K562 (cell line): ENCODE measurements around the gene PTGER3. TPM values are rescaled to one million over a fixed set of nuclear protein-coding genes. Genes with fewer than 3 reads are reported as not detected.
A peak's percentile ranks its signal among the peaks of the same experiment; 100 is the strongest.

Experiments
- CBFB ChIP-seq: sonication (generic); formaldehyde crosslinking; IDR thresholded peaks from 2 replicates; pipeline ENCODE4 v1.4.0; 2020; ENCODE audit warnings: mild to moderate bottlenecking, missing genetic modification reagents
- CHD1 ChIP-seq: fragments of 200-600 bp; sonication (generic); IDR thresholded peaks from one replicate; pipeline ENCODE4 v1.6.1; 2012; ENCODE audit warnings: mild to moderate bottlenecking, moderate library complexity, low read length, inconsistent platforms
- CREB5 ChIP-seq: fragments of 250-450 bp; sonication (Bioruptor Pico); IDR thresholded peaks from 2 replicates; pipeline ENCODE4 v1.5.0; 2020; ENCODE audit warnings: mild to moderate bottlenecking
- E2F8 ChIP-seq: fragments of 450-650 bp; IDR thresholded peaks from 2 replicates; pipeline ENCODE4 v1.7.1; 2018; ENCODE audit warnings: mild to moderate bottlenecking, low read depth; ENCODE audit not compliant: partially characterized antibody
- MAX ChIP-seq: sonication (generic); formaldehyde crosslinking; IDR thresholded peaks from 2 replicates; pipeline ENCODE4 v1.9.0; 2022; ENCODE audit warnings: mild to moderate bottlenecking, missing genetic modification reagents
- NBN ChIP-seq: fragments of 450-650 bp; IDR thresholded peaks from 2 replicates; pipeline ENCODE4 v1.6.1; 2016; ENCODE audit warnings: low read depth, mild to moderate bottlenecking
- NFRKB ChIP-seq: fragments of 450-650 bp; IDR thresholded peaks from 2 replicates; pipeline ENCODE4 v1.6.1; 2016; ENCODE audit warnings: low read depth
- TFE3 ChIP-seq: fragments of 450-650 bp; formaldehyde crosslinking; IDR thresholded peaks from 2 replicates; pipeline ENCODE4 v1.4.0; 2020; ENCODE audit warnings: mild to moderate bottlenecking, mixed read lengths
- ZBTB1 ChIP-seq: sonication (generic); formaldehyde crosslinking; IDR thresholded peaks from 2 replicates; pipeline ENCODE4 v1.8.1; 2023; ENCODE audit warnings: missing genetic modification reagents, low read depth, mild to moderate bottlenecking, borderline replicate concordance
- ZFP30 ChIP-seq: fragments of 250-450 bp; sonication (Bioruptor Pico); IDR thresholded peaks from 2 replicates; pipeline ENCODE4 v1.8.0; 2022; ENCODE audit warnings: moderate library complexity, mild to moderate bottlenecking, inconsistent platforms, borderline replicate concordance
- ZNF121 ChIP-seq: sonication (generic); formaldehyde crosslinking; conservative IDR thresholded peaks from 2 replicates; pipeline ENCODE4 v1.8.0; 2022; ENCODE audit warnings: missing genetic modification reagents
- polyA plus RNA-seq, 8 experiments: library from polyadenylated mRNA; depleted of rRNA in 4 of 8; stranded (reverse) in 5 of 8; unstranded in 3 of 8; fragments of >200 nt; fragmentation: Nextera tagmentation in 2 of 8; fragmentation: Illumina TruSeq in 1 of 8; extraction: Ambion mirVana in 2 of 8; extraction: Trizol in 1 of 8; gene quantifications; 2 replicates each; pipeline versions ENCODE4 v1.2.1 to v1.2.3, GENCODE V29; 2011 to 2014; ENCODE audit warnings: inconsistent platforms in 1 of 8, missing spikeins in 1 of 8
- total RNA-seq, 7 experiments: library from RNA; depleted of rRNA in 6 of 7; stranded (reverse); fragments of >200 nt in 6 of 7; fragmentation: Illumina TruSeq in 2 of 7; extraction: Trizol in 2 of 7; gene quantifications; 2 replicates each; pipeline versions ENCODE4 v1.2.1 to v1.2.3, GENCODE V29; 2011 to 2021; ENCODE audit warnings: low replicate concordance in 1 of 7

PTGER3 gene
- total and polyA plus RNA-seq, 9 of the 15 experiments (the other 6 are each of a cell fraction or from before 2014, with no cell fraction given): 3.8 to 28.5 (median 14.2) TPM

- TF ChIP-seq TFE3 (no peak), CBFB (CRISPR knock-in tag) (no peak), ZBTB1 (CRISPR knock-in tag) (no peak), ZFP30 (CRISPR knock-in tag) (no peak), NBN (peak; percentile 80; the same call in 1 of the 2 replicates), E2F8 (peak; percentile 85), ZNF121 (no peak), MAX (CRISPR knock-in tag) (no peak), NFRKB (peak; percentile 94), CREB5 (CRISPR knock-in tag) (no peak), CHD1 (no peak)
Observed at GRCh38 chr1:71080739-71081696, 33.4 kb upstream of the PTGER3 start, which contains the start of gene ZRANB2 (continued).
